Left cardiac atrium (tissue), 4 donors: ENCODE data around the gene NUAK2. TPM values are rescaled to one million over a fixed set of nuclear protein-coding genes. Genes with fewer than 3 reads are reported as not detected.
"Not testable (repeated sequence)": the region's sequence is repeated elsewhere in the genome, so short reads cannot be mapped to it uniquely, and the experiment has no call there.

Experiments
- ATAC-seq, 2 donors: fragments of 200-7000 bp; cut with Tn5 transposase; one replicate each; pipeline ENCODE4 v1.9.1; 2020; ENCODE audit warnings: mild to moderate bottlenecking in 2 of 2, moderate library complexity in 2 of 2
- DNase-seq: peaks from one replicate; pipeline ENCODE4 v3.0.0-alpha.2; 2020
- intact Hi-C, 2 donors: fragments of 100-400 bp; cut with DNase I; formaldehyde crosslinking; loops; one replicate each; pipeline versions ENCODE4 v1.14.1 to v1.15.1; 2022 to 2023
- total RNA-seq, 2 donors: library from RNA; stranded (reverse); fragmentation: NEBNext Ultra II Directional; extraction: Animal tissue kit (Norgen Biotek cat#: 25700); gene quantifications; one replicate each; pipeline ENCODE4 v1.2.1, GENCODE V29; 2021
- donor health status: DM: no; HTN: yes; CAD: no.
- donor health status: DM: no; HTN: yes; CAD: no; lungs with severe emphysema.
- donor health status: DM: yes; HTN: yes; CAD: no.
- donor health status: Dilated cardiomyopathy.

The NUAK2 gene
- total RNA-seq, 2 donors from 2014 or later = 1.2 to 1.4 TPM

DNA sequence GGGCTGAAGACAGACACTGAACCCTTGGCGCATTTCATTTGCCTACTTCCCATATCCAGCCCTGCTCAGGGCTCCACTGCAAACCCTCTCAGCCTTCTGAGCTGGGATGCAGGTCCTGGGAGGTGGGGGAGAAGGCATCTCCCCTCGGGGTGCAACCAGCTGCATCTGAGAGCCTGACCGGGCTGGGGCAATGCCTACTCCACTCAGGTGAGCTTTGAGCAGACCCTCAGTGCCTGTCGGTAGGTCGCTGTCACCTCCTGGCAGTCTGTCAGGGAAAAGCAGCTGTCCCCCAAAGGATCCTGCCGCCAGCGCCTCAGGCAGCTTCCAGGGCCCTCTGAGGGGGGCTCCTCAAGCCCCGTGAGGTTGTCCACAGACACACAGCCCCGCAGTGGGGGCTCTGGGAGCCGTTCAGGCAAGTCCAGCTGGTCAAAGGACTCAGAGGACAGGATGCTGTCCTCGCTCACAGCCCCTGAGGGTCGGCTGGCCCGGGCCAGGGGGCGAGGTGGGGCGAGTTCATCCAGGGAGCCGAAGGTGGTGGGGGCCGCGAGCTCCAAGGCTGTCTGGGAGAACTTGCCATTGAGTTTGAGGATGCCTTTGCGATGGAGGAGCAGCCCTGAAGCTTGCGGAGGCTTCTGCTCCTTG, 18.2 kb downstream of the NUAK2 start:
- DNase-seq (no peak), ATAC-seq (no peak)
- intact Hi-C loops = no loop called here

- ATAC-seq (no peak), DNase-seq (no peak)
- intact Hi-C loops = no loop called here
These were observed 19.5 kb downstream of the NUAK2 start for GRCh38 chr1:205301842-205302588.

GRCh38 chr1:205301205-205301821, 20.2 kb downstream of the NUAK2 start:
- peak; percentile 51 for DNase-seq
- peak; percentile 66 to 84 for ATAC-seq
- intact Hi-C loops = no loop called here

GRCh38 chr1:205300149-205300548, 21.4 kb downstream of the NUAK2 start:
- DNase-seq (no peak), ATAC-seq (no peak)
- intact Hi-C loops = no loop called here

DNA sequence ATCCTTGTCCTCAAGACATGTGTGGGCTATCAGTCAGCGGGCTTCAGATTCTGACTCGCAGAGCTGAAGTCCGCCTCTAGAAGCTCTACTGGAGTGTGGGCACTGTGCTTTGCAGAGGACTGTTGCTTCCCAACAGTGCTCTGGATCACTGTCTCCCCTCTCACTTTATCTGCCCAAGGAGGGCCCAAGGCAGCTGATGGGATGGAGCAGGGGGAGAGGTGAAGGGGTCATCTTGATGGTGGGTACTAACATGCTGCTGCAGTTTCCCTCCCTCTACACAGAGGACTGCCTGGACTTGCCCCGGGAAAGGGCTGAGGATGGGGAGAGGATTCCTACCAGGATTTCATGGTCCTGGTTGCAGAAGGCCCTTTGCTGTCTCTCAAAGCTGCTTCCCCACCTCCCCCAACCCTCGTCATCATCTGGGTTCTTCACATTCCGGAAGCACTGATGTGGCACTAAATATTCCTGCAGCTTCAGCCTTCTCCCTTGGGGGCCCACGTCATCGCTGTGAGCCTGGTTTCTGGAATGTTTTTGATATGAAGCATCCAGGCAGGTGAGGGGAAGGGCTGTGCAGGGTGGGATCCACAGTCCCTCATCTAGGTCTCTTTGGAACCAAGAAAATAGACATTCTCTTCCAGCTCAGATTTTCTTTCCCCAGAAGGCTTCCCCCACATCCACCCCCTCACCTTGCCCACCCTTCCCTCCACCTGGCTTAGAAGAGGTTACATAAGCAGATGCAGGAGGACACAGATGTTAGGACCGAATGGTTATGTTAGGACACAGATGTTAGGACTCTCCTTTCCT, 23.2 kb downstream of the NUAK2 start:
- DNase-seq = no peak
- intact Hi-C loops = no loop called here
- ATAC-seq = peak in 1 of 2 donors; percentile 14

DNA sequence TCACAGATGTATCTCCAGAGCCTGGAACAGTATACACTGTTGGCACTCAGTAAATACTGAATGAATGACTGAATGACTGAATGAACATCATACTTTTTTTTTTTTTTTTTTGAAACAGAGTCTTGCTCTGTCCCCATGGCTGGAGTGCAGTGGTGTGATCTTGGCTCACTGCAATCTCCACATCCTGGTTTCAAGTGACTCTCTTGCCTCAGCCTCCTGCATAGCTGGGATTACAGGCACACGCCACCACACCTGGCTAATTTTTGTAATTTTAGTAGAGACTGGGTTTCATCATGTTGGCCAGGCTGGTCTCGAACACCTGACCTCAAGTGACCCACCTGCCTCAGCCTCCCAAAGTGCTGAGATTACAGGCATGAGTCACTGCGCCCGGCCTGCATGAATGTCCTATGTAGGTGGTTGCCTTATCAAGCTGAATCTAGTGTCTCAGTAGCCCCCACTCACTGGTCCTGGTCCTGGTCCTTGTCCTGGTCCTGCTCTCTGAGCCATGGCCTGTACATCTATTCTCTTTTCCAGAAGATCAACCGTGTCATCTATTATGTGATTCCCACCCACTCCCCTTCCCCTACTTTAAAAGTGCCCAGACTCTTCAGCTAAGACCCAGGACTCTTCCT, 23.9 kb downstream of the NUAK2 start:
- ATAC-seq, DNase-seq, intact Hi-C loops: not testable (repeated sequence)

DNA sequence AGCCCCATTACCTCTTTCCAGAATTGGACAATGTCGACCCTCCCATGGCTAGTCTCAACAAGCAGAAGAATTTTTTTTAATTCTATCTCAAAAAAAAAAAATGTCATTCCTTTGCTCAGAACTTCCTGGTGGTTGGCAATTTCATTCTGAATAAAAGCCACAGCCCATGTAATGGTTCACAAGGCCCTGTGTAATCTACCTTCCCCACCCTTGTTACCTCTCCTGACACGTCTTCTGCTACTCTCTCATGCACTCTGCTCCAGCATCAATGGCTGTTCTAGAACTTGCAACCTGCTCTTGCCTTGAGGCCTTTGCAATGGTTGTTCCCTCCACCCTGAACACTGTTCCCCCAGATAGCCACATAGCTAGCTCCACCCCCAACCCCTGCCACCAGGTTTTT, 25.4 kb downstream of the NUAK2 start:
- ATAC-seq (no peak), DNase-seq (no peak)
- intact Hi-C loops = no loop called here

DNA sequence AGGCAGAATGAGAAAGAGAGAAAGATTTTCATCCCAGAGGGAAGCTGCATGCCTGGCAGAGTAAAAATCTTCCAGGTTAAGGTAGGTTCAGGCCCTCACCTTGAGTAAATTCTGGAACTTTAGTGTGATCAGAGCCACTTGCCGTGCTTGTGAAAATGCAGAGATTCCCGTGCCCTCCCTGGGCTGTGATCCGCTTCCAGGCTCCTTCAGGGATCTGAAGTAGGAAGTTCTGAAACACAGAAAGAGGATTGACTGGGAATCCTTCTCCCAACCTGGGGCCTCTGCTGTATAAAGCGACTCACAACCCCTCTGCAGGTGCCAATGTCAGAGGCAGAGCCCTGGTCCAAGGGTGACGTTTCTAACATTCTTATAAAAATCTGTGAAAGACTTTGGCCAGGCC, 26.6 kb downstream of the NUAK2 start:
- ATAC-seq (no peak), DNase-seq (no peak)
- intact Hi-C loops = no loop called here

- intact Hi-C loops = no loop called here
- DNase-seq = peak; percentile 65
- ATAC-seq = peak; percentile 81 to 88
These were observed 27.2 kb downstream of the NUAK2 start for GRCh38 chr1:205294175-205294917.

DNA sequence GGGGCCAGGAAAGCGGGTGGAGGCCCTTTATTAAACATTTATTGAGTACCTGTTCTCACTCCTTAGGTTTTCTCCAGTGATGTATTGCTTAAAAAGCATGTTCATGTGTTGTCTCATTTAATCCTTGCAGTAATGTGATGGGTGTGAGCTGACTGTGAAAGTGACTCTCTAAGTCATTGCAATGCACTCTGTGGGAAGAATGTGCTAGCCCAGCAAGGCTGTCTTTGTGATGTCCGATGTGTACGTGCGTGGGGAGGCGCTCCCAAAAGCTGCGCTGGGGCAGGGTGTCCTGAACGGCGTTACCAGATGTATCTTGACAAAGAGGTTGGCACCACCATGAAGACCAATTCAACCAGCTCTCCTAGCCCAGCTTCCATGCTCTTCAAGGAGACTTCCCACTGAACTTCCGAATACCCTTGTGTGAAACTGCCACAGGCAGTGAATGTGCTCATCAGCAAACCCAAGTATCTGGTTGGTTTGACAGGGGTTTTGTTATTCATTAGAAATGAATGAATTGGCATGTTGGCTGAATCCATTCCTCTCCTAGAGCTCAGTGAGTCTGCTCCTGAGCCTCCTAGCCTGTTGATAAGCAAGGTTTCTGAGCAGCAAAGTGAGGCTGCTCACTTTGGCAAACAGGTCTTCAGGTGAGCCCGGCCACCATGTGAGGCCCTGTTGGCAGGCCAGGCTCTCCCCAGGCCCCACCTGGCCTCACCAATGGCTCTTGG, 28.0 kb downstream of the NUAK2 start:
- no peak for ATAC-seq
- intact Hi-C loops = no loop called here
- no peak for DNase-seq

- ATAC-seq (no peak), DNase-seq (no peak)
- intact Hi-C loops = no loop called here
These were observed 29.9 kb downstream of the NUAK2 start for GRCh38 chr1:205291596-205291995.

DNA sequence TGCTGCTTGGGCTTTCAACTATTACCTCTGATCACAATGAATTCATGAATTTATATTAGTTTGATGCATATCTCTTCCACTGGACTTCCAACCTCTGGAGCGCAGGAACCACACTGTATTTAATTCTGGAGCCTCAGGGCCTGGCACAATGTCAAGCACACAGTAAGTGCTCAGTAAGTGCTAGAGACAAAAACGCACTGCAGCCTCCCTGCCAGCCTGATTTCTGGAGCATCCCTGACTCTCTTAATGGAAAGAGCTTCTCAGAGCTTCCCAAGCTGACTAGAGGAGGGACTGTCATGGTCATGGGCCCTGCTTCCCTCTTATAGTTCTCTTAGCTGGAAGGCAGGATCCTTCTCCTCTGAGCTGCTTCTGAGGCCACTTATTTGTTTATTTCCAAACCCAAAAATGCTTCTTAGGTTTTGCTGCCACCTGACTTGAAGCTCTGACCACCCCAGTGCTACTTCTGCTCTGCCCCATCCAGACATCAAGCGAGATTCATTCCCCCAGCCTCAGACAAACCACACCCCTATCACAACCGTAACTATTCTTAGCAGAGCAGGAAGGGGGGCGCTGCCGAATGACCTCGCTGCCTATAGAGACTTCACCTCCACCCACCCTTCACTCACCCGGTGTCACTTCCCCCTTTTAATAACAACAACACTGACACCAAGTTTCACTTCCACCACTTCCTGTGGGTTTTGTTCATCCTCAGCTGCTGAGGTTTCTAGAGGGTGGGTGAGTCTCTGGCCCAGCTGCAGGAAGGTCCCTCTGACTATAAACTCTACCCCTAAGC, 33.6 kb downstream of the NUAK2 start:
- DNase-seq = no peak
- peak; percentile 48 to 51 for ATAC-seq
- intact Hi-C loops = no loop called here

DNA sequence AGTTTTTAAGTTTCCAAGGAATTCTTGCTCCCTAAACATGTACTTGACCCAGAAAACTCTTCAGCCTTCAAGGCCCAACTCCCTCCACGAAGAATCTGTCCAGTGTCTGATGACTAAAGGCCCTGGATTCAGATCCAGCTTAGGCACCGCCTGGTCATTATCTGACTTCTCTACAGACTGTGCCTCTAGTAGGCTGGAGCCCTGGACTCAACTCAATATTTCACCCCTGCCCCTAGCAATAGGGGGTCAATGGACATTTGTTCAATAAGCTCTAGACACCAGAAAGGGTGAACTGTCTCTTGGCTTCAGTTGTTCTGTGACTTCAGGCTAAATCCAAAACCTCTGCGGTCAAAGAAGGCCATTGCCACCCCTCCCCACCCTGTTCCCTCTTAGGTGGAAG, 34.5 kb downstream of the NUAK2 start:
- DNase-seq = no peak
- intact Hi-C loops = no loop called here
- ATAC-seq = no peak

GRCh38 chr1:205286335-205286950, 35.1 kb downstream of the NUAK2 start:
- DNase-seq (no peak), ATAC-seq (no peak)
- intact Hi-C loops = no loop called here

- intact Hi-C loops = no loop called here
- DNase-seq = no peak
- ATAC-seq = peak in 1 of 2 donors; percentile 50
These were observed 36.0 kb downstream of the NUAK2 start for GRCh38 chr1:205285381-205286101.
